GM19035 (cell line): Measurements from ENCODE around the gene EPO.

Experiments
- ATAC-seq: cut with Tn5 transposase; IDR thresholded peaks from one replicate; pipeline ENCODE4 v1.9.1; 2021; ENCODE audit not compliant: unreplicated experiment

Gene EPO

DNA sequence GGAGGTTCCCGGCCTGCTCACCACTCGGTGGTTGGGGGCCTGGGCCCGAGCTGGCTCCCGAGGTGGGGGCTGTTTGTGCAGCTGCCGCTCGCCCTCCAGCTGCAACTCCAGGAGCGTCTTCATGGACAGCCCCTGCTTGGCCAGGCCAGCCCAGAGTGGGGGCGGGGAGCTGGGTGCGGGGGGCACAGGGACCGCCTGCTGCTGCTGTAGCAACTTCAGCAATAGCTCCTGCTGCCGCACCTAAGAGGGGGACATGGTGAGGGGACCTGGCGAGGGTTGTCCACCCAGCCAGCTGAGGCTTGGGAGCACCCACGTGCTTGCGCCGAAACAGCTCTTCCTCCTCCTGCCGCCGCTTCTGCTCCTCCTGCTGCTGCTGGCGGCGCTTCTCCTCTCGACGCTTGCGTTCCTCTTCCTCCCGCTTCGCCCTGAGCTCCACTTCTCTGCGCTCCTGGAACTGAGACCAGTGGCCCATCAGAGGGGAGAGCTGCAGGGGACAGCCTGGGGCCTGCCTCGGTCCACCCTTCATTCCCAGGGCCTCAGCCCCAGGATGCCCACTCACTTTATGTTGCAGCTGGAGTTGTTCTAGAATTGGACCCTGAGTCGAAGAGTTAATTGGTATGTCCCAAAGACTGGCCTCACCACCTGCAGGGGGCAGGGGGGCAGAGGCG is 37.1 kb upstream of the EPO start:
- ATAC-seq = no peak

DNA sequence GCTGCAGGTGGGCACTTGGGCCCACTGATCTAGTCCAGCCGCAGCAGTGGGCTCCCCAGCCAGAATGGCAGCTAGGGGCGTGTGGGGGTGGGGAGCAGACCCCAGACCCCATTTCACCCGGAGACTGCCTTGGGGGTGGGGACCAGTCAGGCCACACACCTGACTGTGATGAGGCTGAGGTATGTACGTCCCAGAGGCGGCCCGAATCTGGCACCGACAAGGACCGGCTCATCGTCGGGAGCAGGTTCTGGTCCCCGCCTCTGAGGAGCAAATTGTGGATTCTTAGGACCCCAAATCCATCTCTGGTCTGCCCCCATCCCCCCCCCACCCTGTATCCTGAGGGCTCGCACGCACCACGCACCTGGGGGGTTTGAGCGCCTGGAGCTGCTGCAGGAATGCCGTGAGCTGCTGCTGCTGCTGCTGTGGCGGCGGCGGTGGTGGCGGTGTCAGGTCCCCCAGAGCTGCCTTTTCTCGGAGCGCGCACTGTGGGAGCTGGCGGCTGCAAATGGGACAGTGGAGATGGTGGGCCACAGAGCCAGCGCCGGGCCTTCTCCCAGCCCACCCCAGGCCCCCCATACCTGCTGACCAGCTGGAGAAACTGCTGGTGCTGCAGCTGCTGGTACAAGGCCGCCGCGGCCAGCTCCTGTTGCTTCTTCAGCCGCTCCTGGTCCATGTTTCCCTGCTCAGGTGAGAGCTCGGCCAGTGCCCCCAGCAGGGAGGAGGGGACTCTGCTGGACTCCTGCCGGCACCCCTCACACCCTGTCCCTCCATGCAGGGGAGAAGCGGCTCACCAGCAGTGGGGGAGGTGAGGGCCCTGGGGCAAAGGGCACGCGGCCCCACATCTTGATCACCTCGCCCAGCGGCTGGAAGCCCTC is 36.4 kb upstream of the EPO start:
- ATAC-seq = no peak

DNA sequence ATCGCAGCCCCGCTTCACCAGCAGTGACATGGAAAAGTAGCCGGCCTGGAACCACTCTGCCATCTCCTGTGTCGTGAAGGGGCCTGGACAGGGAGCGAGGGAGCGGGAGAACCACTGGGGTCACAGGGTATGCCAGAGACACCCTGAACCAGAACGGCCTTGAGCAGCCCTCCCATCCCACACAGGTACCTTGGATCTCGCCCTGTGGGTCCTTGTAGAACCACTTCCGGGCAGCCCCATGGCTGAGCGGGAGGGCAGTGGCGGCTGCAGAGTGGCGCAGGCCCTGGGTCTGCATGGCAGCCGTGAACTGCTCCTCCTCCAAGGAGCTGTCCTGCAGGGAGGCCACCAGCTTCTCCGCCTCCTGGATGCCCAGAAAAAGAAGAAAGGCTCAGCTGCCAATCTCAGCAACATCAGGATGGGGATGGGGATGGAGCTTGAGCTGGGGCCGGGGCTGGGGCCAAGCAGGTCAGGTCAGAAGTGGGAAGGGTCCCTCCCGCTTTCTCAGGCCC is 35.7 kb upstream of the EPO start:
- ATAC-seq = no peak

DNA sequence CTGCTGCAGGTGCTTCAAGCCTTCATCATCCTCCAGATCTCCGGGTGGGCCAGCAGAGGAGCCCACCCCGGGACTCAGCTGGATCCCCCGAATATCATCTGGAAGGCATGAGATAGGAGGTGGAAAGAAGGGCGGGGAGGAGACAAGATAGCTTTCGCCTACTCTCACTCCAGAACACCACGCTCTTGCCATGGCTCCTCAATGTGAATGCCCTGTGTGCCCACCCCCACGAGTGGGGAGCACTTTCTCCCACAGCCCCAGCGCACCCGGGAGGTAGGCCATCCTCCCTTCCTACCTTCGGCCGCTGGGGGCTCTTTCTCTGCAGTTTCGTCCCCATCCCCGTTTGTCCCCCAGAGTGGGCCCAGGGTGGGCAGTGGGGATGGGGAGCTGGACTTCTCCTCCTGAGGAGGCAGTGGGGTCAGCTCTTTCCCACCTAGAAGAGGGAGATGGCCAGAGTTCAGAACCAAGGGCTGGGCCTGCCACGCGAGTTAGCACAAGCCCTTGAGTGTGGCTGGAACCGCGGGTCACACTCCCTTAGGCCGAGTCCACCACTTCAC is 35.1 kb upstream of the EPO start:
- no peak for ATAC-seq

DNA sequence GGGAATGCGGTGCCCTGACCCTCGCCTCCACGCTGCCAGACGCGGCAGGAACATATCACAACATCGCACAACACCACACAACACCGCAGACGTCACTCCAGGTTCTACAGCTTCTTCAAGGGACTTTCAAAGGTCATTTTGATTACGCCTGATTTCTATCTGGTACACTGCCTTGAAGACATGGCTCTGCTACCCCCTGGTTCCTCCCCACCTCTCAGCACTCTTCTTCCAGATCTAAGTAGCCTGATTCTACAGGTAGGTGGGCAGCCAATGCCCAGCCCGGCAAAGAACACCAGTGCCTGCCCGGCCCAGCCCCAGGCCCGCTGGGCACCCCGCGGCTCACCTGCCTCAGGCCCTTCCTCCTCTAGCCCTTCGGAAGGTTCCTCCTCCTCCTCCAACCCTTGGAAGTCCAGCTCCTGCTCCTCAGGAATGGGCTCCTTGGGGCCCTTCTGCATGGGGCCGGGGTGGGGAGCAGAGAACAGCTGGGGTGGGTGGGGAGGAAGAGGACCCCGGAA is 34.6 kb upstream of the EPO start:
- no peak for ATAC-seq

DNA sequence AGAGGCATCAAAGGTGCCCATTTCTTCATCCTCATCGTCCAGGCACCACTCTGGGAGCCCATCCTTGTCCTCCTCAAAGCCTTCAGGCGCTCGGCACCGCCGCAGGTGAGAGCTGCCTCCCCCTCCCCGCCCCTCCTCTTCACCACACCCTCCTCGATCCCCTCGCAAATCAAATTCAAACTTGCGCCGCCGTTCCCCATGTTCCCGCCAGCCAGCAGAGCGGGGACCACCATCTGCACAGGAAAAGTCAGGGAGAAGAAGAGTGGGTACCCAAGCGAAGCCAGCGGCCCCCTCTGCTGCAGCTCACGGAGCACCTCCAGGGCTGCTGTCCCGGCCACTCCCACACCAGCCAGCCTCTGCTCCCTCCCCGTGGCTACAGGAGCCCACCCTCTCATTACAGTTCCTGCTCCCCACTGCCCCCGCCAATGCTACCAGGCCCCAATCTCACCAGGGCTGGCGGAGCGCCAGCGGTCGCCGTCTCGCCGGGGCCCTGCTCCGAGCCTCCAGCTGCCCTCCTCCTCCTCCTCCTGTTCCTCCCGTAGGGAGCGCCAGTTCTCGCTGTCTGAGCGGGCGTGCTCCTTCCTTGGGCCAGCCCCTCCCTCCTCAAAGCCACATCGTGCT is 34.0 kb upstream of the EPO start:
- no peak for ATAC-seq

DNA sequence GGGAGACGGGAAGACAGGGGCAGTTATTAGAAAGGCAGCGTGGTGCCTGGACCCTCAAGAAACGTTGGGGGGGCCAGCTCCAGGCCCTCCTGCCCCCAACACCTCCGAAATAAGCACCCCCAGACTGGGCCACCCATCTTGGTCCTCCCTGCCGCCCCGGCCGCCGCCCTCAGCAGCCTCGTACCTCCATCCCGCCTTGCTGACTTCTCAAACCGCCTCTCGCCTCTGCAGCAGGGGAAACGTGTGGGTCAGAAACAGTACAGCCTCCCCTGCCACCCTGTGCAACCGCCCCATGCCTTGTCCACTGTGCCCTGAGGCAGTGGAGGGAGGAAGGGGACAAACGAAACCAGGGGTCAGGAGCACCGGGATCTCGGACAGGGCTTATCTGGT is 33.5 kb upstream of the EPO start:
- no peak for ATAC-seq

DNA sequence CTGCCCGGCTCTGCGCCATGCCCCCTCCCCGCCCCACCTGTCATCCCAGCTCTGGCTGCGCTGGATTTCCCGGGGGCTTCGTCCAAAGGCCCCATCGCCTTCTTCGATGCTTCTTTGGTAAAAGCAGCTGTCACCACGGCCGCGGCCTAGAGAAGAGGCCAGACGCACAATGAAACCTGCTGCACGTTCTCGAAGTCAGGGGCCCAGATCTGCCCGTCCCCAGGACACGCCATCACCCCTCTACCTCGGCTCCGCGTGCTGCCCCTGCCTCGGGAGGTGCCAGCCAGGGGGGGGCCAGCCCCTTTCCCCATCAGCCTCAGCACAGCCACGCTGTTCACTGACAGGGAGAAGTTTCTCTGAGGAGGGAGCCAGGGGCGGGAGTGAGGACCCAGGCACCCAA is 33.0 kb upstream of the EPO start:
- no peak for ATAC-seq

DNA sequence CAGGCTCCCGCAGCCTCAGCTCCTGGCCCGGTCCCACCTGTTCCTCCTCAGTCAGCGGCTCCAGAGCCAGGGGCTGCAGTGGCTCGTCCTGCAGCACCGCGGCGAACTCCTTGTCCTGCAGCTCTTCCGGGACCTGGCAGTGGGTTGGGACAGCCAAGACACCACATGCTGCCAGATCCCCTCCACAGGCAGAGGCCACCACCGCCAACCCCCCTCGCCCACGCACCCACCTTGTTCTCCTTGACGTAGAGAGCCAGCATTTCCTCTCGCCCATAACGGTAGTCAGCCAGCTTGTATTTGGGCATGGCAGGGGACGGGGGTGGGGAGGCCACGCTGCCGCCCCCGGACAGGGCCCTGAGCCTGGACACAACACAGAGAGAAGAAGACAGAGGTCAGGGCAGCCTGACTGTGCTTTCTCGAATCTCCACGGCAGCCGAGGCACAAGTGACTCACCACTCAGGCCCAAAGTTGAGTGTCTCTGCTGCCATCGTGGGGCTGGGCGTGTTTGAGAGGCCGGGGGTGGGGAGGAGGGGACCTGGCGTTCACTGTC is 32.4 kb upstream of the EPO start:
- no peak for ATAC-seq

DNA sequence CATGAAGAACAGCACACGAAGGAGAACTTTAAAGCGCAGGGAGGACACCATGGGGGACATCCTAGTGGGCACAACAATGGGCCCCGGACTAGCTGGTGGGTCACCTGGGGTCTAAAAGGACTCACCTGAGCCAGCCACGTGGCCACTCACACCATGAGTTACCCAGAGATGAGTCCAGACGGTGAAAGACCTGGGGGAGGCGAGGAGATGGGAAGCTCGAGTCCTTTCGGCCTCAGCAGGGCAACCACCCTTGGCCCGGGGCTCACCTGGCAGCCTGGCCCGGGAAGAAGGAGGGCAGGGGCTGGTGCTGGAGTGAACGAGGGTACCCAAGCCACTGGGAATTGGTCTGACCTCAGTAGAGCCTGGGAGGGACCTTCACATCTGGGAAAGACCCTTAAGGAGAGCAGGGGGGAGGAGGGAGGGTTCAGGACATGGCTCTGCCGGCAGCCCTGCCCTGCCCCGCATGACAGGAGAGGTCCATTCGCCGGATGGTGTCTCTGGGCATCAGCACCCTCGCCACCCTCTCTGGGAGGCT is 31.9 kb upstream of the EPO start:
- ATAC-seq = no peak

DNA sequence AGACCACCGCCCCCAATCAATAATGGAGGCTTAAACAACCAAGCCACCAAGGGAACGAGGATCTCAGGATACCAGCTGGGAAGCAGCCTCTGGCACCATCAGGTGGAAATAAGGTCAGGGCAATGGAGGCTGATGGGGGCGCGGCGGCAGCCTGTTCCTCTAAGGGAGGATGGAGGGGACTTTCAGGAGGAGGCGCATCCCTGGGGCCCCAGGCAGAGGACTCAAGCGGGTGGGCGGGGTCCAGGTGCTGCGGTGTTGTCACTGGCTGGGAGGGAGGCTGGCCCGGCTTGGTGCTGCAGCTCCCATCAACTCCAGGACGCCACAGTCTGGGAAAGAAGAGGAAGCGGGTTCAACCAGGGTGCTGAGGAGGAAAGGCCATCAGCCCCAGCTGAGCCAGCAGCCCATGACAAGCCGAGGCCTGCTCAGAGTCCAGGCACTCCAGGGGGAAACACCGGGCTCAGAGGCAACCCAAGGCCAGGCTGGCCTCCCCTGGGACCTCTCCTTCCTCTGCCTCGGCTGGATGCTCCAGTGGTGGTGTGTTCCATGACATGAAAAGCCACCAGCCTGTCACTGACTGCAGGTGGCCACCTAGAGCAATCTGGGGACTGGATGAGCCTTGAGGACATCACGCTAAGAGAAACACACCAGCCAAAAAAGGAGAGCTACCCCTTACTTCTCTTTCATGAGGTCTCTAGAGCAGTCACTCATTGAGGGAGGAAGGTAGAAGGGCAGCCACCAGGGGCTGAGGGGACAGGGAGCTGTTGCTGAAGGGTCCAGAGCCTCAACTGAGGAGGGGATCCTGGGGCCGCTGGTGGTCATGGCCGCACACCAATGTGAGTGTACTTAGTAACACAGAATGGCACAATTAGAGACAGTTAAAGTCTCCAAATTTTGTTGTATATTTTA is 30.8 kb upstream of the EPO start:
- ATAC-seq = no peak

DNA sequence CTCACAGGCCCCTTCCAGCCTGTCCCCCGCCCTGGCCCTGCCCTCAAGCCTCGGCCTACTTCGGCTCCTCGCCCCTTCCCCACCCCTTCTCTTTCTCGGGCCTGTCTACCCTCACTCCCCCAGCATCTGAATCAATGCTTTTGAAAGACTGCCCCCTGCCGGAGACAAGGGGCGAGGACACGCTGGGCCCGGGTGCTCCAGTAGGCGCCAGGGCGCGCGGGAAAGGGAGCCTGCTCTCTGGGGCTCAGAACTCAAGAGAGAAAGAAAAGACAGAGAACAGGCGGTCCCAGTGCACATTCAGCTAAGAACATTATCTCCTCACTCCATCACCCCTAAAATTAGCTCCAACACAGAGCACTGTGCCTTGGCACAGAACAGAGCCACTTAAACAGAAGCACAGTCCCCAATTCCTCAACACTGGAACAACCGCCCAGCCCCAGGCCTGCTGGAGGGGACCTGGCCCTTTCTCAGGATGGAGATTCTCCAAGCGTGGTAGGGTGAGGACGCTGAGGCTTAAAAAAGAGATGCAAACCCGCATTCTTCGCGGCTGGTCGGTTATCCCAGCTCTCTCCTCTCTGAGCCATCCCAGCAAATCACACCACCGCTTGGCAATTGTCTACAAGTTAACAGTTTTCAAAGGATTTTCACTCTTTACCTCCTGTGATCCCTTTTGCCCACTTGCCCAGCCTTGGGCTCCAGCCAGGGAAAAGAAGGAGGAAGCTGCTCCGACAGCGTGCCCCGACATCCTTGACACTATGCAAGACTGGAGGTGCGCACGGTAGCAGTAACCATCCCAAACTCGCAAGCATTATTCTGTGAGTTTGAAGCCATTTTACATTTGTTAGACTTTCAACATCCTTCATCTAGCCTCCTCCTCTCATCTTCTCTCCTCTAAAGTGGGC is 28.3 kb upstream of the EPO start:
- no peak for ATAC-seq

DNA sequence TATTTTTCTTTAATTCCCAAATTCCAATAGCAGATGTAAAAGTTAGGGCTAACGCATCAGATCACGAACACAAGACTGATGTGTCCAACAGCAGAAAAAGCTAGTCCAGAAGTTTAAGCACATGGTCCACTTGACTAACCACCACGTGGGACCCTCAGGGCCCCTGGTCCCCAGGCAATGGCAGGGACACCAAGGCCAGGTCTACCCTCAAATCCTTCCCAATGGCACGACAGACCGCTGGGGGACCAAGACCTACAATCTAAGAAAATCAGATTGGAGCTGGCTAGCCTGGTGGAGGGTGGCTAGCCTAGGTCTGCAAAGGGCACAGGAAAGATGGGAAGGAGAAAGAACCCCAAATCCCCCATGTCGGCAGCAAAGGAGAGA is 27.7 kb upstream of the EPO start:
- ATAC-seq = no peak

DNA sequence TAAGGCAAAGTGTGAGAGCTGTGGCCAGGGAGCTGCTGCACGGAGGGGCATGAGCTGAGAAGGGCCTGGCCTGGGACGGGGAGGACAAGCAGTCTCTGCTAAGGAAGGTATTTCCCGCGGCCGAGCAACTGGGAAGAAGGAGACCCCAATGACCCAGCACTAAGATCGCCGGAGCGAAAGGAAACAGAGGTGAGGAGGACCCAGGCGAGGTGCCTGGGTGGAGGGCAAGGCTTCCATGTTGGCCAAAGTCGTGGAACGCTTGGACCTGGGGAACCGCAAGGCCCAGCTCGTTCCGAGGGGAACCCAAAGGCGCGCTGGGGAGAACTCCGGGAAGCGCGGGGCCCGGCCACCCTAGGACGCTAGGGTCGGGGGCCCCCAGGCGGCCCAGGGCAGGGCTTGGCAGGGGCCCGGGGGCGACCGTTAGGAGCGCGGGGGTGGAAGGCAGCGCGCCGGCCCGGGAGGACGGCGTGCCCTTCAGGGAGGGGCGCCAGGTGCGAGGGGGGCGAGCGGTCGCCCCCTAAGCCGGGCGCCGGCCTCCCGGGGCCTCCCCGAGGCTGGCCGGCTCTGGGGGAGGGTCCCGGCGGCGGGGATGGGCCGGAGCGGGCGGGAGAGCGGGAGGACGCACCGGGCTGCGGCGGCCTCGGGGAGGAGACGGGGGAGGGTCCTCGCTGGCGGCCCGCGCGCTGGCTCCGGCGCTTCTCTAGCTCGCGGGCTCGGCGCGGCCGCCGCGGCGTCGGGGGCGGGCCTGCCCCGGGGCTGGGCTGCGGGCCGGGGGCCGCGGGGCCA is 26.8 kb upstream of the EPO start:
- peak; percentile 36 for ATAC-seq

DNA sequence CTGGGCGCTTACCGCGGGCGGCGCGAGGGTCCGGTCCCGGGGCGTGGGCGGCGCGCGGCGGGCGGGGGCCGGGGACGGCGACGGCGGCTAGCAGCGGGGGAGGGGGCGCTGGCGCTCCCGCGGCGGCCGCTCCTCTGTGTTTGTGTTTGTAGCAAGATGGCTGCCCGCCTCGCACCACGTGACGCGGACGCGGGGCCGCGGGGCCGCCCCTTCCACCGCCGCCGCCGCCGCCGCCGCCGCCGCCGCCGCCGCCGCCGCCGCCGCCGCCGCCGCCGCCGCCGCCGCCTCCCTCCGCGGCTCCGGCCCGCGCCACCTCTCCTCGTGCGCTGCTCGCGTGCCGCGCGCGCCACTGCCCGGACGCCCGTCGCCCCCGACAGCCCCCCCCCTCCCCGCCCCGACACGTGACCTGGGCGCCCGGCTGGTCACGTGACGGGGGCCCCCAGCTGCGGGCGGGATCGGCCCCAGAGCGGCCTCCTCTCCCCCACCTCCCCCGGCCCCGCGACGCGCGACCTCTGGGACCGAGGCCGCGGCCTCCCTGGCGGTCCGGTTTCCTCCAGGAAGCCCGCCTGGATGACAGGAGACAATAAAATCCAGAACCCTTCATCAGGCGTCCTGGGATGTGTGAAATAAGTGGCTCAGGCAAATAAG is 26.0 kb upstream of the EPO start, which contains the start of gene GIGYF1:
Gene GIGYF1, minus strand, starts transcription at position 153 of the 648 bp plus-strand sequence. CDS start 6,012 bp downstream, outside the sequence.
- ATAC-seq = peak; percentile 64

DNA sequence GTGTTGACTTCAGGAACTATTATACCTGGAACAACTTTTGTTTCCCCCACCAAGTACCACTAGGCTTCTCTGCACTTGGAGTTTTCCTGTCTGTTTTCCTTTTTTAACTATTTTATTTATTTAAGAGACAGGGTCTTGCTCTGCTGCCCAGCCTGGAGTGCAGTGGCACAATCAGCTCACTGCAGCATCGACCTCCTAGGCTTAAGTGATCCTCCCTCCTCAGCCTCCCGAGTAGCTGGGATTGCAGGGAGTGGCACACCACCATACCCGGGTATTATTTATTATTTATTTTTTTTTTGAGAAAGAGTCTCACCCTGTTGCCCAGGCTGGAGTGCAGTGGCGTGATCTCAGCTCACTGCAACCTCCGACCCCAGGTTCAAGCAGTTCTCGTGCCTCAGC is 24.1 kb upstream of the EPO start:
- ATAC-seq = no peak

DNA sequence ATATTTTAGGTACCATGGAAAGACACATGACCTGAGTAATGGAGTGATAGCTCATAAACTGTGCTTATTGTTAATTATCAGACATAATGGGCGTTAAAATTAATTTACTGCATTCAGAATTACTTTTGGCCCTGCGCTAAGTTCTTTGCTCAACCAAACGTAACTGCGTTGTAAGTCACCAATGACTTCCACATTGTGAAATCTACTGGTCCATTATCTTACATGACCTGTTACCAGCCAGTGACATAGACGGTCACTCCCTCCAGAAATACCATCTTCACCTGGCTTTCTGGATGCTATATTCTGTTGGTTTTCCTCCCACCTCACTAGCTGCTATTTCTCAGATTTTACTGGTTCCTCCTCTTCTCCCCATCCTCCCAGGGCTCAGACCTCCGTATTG is 21.2 kb upstream of the EPO start:
- ATAC-seq = no peak
